HG03460 (cell line): ENCODE data around the gene GLMP.

Experiments
- ATAC-seq: cut with Tn5 transposase; IDR thresholded peaks from one replicate; pipeline ENCODE4 v1.9.1; 2021; ENCODE audit not compliant: unreplicated experiment

The GLMP gene

GRCh38 chr1:156286061-156286460, 9.4 kb downstream of the GLMP start:
- no peak for ATAC-seq

GRCh38 chr1:156285437-156285836, 10.0 kb downstream of the GLMP start:
- ATAC-seq, result no peak

DNA sequence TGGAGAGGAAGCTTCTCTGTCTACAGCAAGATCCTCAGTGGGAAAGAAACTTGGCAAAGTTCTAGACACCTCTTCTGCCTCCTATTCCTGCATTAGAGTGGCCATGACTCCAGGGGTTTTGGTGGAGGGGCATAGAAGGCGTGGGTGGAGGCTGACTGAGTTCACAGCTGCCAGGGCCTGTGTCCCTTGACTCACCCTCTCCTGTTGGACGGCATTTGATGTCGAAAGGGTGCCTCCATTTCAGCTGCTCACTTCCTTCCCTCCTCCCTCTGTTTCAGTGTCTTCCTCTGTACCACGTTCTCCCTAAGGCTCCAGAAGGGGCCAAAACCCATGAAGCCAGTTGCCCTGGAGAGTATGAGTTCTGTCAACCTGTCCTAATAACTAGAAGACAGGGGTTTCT, 10.7 kb downstream of the GLMP start:
- no peak for ATAC-seq

DNA sequence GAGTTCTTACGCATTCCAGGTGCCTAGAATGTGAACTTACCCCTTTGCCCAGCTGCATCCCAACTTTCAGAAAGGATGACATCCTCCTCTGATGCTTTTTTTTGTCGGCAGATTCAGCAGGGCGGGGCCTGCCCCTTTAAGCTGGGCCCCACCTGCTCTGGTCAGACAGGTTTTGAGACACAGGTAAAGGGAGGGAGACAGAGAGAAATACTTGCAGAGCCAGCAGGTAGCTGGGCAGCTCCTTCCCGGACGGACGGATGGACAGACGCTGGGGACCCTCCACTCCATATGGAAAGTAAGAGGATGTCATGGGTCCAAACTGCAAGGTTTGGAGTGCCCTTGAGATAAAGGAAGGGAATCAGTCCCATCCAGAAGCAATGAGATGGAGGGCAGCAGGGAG, 11.4 kb downstream of the GLMP start, which contains the start of gene TMEM79:
Gene TMEM79 (plus strand): TSS at position 214 of the 400 bp plus-strand sequence. CDS start 902 bp downstream, outside the sequence.
- ATAC-seq, result no peak

DNA sequence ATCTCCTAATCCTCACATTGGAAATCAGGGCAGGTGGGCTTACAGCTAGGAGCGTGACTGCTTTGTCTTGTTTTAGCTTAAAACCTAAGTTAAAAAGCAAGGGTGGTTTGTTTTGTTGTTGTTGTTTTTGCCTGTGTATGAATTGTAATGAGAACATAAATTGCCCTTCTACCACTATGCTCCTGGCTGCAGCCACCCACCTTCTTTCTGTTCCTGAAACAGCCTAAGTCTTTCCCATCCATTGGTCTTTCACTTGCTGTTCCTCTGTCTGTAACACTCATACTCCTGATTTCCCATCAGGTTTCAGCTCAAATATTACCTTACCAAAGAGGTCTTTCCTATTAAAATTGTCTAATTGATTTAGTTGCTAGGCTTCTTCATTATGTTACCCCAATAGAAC, 12.0 kb downstream of the GLMP start:
- no peak for ATAC-seq

DNA sequence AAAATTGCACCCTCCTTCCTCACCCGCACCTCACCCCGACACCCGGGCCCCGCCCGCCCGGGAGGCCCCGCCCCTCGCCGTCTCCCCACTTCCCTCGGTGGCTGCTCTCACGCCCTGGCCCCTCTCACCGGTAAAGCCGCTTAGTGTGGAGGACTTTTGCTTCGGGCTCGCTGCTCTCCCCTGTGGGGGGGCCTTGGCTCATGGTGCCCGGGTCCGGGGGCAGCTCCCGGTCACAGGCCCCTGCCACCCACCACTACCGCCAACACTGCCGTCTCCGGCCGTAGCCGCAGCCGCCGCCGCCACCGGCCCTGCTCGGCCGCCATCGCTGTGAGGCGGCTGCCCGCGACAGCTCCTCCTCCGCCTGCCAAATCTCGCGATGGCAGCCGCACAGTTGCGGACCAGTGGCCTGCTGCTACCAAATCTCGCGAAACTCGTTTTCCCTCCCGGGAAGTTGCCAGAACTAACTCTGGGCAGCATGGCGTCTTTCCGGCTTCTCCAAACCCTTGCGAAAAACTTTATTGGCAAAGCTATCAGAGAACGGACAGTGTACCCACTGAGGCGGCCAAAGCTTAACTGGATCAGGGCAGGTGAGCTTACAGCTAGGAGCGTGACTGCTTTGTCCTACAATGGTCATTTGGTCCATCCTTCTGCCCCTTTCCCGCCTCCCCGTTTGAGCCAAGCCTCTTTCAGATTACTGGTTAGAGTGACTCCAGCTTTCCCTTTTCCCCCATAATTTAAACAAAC, 12.8 kb downstream of the GLMP start, which contains the start of gene SMG5:
Gene SMG5 (minus strand): TSS at position 347 of the 744 bp plus-strand sequence. CDS start 145 bp downstream, at position 202.
- peak; percentile 81 for ATAC-seq

- ATAC-seq, result peak; percentile 6
These were observed 13.6 kb downstream of the GLMP start for GRCh38 chr1:156281693-156282478.

- no peak for ATAC-seq
These were observed 14.2 kb downstream of the GLMP start for GRCh38 chr1:156281281-156281680.

DNA sequence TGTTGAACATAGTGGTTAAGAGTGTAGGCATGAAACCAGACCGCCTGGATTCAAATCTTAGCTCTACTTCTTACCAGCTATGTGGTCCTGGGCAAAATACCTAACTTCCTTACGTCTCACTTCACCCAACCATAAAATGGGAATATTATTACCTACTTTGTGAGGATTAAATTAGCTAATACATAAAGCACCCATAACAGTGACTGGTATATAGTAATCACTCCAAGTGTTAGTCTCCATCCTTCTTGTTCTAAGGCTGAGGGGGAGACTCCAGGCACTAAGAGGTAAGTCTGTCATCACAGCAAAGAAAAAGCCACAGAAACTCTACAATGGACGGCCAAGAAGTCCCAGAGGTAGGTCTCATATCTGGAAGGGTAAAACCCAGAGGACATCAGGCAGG, 15.6 kb downstream of the GLMP start:
- ATAC-seq, result no peak

DNA sequence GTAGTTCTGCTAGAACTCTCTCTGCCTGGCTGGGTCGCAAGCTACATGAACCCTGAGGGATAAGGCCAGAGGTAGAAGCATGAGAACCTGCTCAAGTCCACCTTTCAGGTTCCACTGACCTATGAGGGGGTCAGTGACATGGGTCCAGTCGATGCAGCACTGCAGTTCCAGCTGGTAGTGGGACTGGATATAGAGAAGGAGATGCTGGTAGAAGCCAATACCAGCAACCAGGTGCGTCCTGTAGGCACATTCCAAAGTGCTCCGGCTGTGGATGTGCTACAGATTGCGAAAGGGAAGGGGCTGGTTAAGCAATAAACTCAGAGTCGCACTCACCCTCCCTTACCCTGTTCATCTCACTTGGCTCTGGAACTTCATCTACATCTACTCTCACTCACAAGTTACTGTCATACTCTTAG, 18.5 kb downstream of the GLMP start:
- ATAC-seq, result no peak

DNA sequence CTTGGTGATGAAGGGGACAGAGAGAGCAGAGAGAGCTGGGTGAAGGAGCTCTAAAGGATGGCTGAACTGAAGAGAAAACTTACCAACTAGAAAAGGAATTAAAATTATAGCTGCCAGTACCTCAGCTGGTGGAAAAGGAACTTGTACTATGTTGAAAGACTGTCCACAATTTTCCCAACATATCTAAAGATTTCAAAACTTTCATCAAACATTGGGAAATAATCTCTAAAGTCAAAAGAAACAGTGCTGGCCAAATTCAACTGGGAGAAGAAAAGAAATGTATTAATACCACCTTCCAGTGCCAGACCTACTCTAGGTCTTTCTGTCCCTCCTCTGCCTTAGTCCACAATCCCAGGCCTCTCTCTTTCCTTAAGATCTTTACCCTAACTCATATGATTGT, 18.9 kb downstream of the GLMP start:
- ATAC-seq, result no peak

- ATAC-seq, result no peak
These were observed 25.2 kb downstream of the GLMP start for GRCh38 chr1:156270314-156270713.

GRCh38 chr1:156268336-156268735, 27.1 kb downstream of the GLMP start:
- no peak for ATAC-seq

GRCh38 chr1:156266051-156266450, 29.4 kb downstream of the GLMP start:
- no peak for ATAC-seq

DNA sequence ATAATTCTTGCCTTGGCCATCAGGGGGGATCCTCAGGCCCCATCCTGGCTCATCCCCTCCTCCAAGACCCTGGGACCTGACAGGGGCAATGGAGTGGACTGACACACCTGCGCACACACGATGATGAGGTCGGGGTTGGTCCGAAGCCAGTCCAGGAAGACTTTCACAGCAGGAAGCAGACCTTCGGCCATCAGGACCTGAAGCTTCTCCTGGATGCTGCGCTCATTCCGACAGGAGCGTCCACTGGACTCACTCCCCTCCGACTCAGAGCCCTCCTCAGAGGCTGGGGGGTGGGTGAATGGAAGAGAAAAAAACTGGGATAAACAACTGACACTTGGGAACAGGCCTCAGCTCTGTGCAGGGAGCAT, 32.2 kb downstream of the GLMP start:
- no peak for ATAC-seq

DNA sequence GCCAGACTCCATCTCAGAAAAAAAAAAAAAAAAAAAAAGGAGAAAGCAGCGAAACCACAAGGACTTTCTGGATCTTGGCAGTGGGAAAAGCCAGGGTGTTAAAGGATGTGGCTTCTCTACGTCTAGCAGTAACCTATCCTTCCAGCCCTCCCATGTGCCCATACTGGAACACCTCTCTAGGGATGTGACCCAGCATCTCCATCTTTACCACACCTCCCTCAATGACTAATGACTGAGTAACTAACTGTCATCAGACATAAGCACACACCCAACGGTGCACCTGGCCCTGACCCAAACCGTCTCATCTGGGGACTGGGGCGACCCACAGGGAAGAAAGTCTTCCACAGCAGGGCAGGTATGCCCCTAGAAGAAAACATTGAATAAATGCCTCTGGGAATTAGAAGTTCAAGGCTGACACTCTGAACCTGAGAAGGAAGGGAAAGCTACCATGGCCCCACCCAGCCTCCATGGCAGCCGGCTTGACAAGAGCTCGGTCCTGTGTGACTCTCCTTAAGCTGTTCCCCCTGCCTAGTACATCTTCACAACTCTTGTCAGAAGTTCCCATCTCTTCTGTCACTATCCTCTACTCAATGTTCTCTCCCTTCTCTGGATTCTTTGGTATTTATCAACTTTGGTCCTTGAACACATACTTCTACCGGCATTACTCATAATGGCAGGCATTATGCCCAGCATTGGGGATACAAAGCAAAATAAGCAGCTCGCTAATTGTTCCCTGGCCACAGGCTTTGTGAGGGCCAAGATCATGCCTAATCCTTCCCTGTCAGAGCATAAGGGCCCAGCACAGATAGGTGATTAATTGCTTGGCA, 32.8 kb downstream of the GLMP start:
- ATAC-seq, result no peak

DNA sequence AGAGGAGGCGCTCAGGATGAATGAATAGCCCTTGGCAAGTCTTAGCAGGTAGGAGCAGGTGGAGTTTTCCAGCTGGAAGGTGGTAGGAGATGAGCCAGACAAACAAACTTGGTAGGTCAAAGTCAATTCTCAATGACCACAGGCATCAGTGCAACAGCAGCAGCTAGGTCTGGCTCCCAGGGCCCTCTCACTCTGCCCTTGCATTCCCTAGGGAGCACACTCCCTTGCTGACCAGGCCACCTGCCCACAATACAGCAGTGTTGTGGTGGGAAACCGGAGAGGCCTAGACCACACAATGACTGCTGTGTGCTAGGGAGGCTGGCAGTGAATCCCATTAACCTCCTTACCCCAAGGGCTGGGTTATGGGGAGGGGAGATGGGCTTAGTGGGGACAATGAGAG, 34.6 kb downstream of the GLMP start:
- ATAC-seq, result no peak

DNA sequence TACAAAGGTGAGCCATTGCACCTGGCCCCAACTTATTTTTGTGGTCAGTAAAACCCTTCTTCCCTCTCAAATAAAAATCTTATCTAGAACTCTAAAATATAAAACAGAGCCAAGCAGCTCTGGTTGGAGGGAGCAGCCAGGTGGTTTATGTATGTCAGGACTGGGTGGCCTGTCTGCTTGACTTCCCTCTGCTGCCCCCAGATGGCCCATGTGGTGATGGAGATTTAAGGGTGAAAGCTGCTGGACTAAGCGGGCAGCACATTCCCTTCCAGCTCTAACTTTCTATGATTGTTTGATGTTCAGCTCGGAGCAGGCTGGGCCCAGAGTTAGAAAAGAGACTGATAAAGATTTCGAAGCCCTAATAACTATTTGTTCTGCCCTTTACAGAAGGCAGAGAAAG, 35.7 kb downstream of the GLMP start:
- ATAC-seq, result no peak

DNA sequence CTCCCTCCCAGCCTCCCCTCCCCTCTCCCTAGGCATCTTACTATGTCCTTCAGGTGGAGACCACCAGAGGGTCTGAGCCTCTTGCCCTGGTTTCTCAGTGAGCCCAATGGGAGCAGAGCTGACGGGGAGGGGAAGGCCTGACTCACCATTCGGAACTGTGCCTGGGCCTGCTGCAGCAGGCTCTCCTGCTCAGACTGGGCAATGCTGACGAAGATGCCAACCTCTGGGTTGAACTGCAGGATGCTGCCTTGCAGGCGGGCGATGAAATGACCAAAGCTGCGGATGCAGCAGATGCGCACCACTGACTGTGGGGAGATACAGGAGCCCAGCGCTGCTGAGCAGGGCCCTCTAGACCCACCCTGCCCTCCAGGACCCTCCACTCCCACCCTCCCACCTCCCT, 36.6 kb downstream of the GLMP start:
- ATAC-seq, result no peak

- ATAC-seq, result no peak
These were observed 37.8 kb downstream of the GLMP start for GRCh38 chr1:156257711-156258110.

- ATAC-seq, result no peak
These were observed 41.8 kb downstream of the GLMP start for GRCh38 chr1:156253634-156254033.
